SK-N-SH (cell line): Measurements from ENCODE around the gene NRIP1. TPM values are rescaled to one million over a fixed set of nuclear protein-coding genes. Genes with fewer than 3 reads are reported as not detected.

Source experiments
- CTCF ChIA-PET: fragments of 300-600, 350-600 bp; formaldehyde crosslinking; extraction: SDS; loops from one replicate; lab custom pipeline; 2021; lab: Yijun Ruan, JAX
- POLR2A ChIA-PET: fragments of 350-600 bp; sonication (Branson Sonifier 250); formaldehyde crosslinking; extraction: SDS; loops from one replicate; lab custom pipeline; 2020; ENCODE audit warnings: antibody characterized with exemption, inconsistent platforms; lab: Yijun Ruan, JAX
- DNase-seq: peaks from one replicate; pipeline ENCODE4 v3.0.0; 2012
- H2AFZ ChIP-seq: fragments of 200-600 bp; sonication (generic); 2 replicates; pipeline ENCODE4 v1.8.1; 2016; ENCODE audit warnings: antibody characterized with exemption, mild to moderate bottlenecking, low read depth
- H3F3A ChIP-seq: fragments of 200-600 bp; sonication (generic); replicated peaks from 2 replicates; pipeline ENCODE3; 2016; ENCODE audit warnings: antibody characterized with exemption, mild to moderate bottlenecking; ENCODE audit not compliant: insufficient read depth
- H3K27ac ChIP-seq, 2 experiments: fragments of 200-500 bp in 1 of 2; fragments of 200-600 bp in 1 of 2; sonication (Bioruptor generic) in 1 of 2; sonication (generic), shearing (Covaris generic) in 1 of 2; 2 replicates each; pipeline versions ENCODE4 v1.5.1 to v1.6.1; 2014 to 2016; ENCODE audit warnings: low read depth in 2 of 2, inconsistent platforms in 1 of 2, low read length in 1 of 2, mild to moderate bottlenecking in 1 of 2, mixed read lengths in 1 of 2
- H3K27me3 ChIP-seq: fragments of 200-600 bp; sonication (generic), shearing (Covaris generic); 2 replicates; pipeline ENCODE4 v1.6.1; 2016; ENCODE audit warnings: mixed run types; ENCODE audit not compliant: insufficient read depth
- H3K36me3 ChIP-seq, 2 experiments: fragments of 200-500 bp in 1 of 2; fragments of 200-600 bp in 1 of 2; sonication (Bioruptor generic) in 1 of 2; sonication (generic) in 1 of 2; replicated peaks in 1 of 2; 2 replicates each; pipeline versions ENCODE3 to v1.5.1; 2014 to 2016; ENCODE audit warnings: low read length in 1 of 2, mild to moderate bottlenecking in 1 of 2; ENCODE audit not compliant: insufficient read depth in 2 of 2, control insufficient read depth in 1 of 2
- H3K4me1 ChIP-seq, 2 experiments: fragments of 200-500 bp in 1 of 2; fragments of 200-600 bp in 1 of 2; sonication (Bioruptor generic) in 1 of 2; sonication (generic), shearing (Covaris generic) in 1 of 2; 2 replicates each; pipeline versions ENCODE4 v1.5.1 to v1.6.1; 2014 to 2016; ENCODE audit warnings: low read depth in 1 of 2, low read length in 1 of 2, mixed run types in 1 of 2; ENCODE audit not compliant: insufficient read depth in 2 of 2, control insufficient read depth in 1 of 2
- H3K4me2 ChIP-seq: fragments of 200-600 bp; sonication (generic), shearing (Covaris generic); 2 replicates; pipeline ENCODE4 v1.6.1; 2017; ENCODE audit warnings: mixed run types
- H3K4me3 ChIP-seq, 2 experiments: fragments of 200-500 bp in 1 of 2; fragments of 200-600 bp in 1 of 2; sonication (Bioruptor generic) in 1 of 2; sonication (generic), shearing (Covaris generic) in 1 of 2; 2 replicates each; pipeline versions ENCODE4 v1.5.1 to v1.8.1; 2014 to 2016; ENCODE audit warnings: low read depth in 2 of 2, inconsistent platforms in 1 of 2, low read length in 1 of 2, mild to moderate bottlenecking in 1 of 2, mixed read lengths in 1 of 2, moderate library complexity in 1 of 2
- H3K79me2 ChIP-seq: fragments of 200-600 bp; sonication (generic); 2 replicates; pipeline ENCODE4 v1.8.1; 2017; ENCODE audit warnings: mild to moderate bottlenecking; ENCODE audit not compliant: insufficient read depth
- H3K9ac ChIP-seq: fragments of 200-600 bp; sonication (generic); 2 replicates; pipeline ENCODE4 v1.6.1; 2017; ENCODE audit warnings: mixed run types
- H3K9me2 ChIP-seq: fragments of 200-600 bp; sonication (generic); 2 replicates; pipeline ENCODE4 v1.6.1; 2017; ENCODE audit warnings: mixed run types
- H3K9me3 ChIP-seq: fragments of 200-600 bp; sonication (generic); 2 replicates; pipeline ENCODE4 v1.6.1; 2017; ENCODE audit warnings: mixed run types, mild to moderate bottlenecking, moderate library complexity
- H4K20me1 ChIP-seq: fragments of 200-600 bp; sonication (generic); 2 replicates; pipeline ENCODE4 v1.6.1; 2017; ENCODE audit warnings: mild to moderate bottlenecking, mixed run types; ENCODE audit not compliant: insufficient read depth
- CHD2 ChIP-seq: fragments of 150-350 bp; IDR thresholded peaks from 2 replicates; pipeline ENCODE4 v1.6.1; 2018; ENCODE audit warnings: low read length; ENCODE audit not compliant: partially characterized antibody
- ELF1 ChIP-seq: IDR thresholded peaks from 2 replicates; pipeline ENCODE4 v1.4.0; 2012
- EZH2phosphoT487 ChIP-seq: fragments of 200-600 bp; sonication (generic); IDR thresholded peaks from 2 replicates; pipeline ENCODE4 v1.6.1; 2017; ENCODE audit warnings: low read depth, mixed run types, mild to moderate bottlenecking, antibody characterized with exemption, moderate library complexity, borderline replicate concordance
- FOSL2 ChIP-seq: IDR thresholded peaks from 2 replicates; pipeline ENCODE4 v1.4.0; 2012; ENCODE audit warnings: low read depth, mild to moderate bottlenecking, moderate library complexity, borderline replicate concordance
- IRF3 ChIP-seq: fragments of 150-350 bp; IDR thresholded peaks from 2 replicates; pipeline ENCODE4 v1.6.1; 2016; ENCODE audit warnings: mild to moderate bottlenecking, low read depth, low read length
- MEF2A ChIP-seq: IDR thresholded peaks from 2 replicates; pipeline ENCODE4 v1.4.0; 2012; ENCODE audit warnings: low read depth, borderline replicate concordance
- MXI1 ChIP-seq: IDR thresholded peaks from 2 replicates; pipeline ENCODE4 v1.6.1; 2012; ENCODE audit warnings: mild to moderate bottlenecking, low read depth, low read length, improper control_type of control experiment
- NFIC ChIP-seq: IDR thresholded peaks from 2 replicates; pipeline ENCODE4 v1.4.0; 2012; ENCODE audit warnings: borderline replicate concordance
- RAD21 ChIP-seq: IDR thresholded peaks from 2 replicates; pipeline ENCODE4 v1.6.1; 2012; ENCODE audit warnings: mild to moderate bottlenecking, low read length
- REST ChIP-seq: IDR thresholded peaks from 2 replicates; pipeline ENCODE4 v1.6.1; 2012; ENCODE audit warnings: mild to moderate bottlenecking, low read depth, low read length, moderate library complexity
- TAF1 ChIP-seq: IDR thresholded peaks from 2 replicates; pipeline ENCODE4 v1.6.1; 2012; ENCODE audit warnings: low read depth, mild to moderate bottlenecking, low read length, moderate library complexity, borderline replicate concordance
- TEAD4 ChIP-seq: IDR thresholded peaks from 2 replicates; pipeline ENCODE4 v1.4.0; 2012; ENCODE audit warnings: mild to moderate bottlenecking, borderline replicate concordance; ENCODE audit not compliant: insufficient read depth
- USF2 ChIP-seq: fragments of 150-350 bp; IDR thresholded peaks from 2 replicates; pipeline ENCODE4 v1.6.1; 2017; ENCODE audit warnings: antibody characterized with exemption, low read length, low read depth, borderline replicate concordance
- polyA plus RNA-seq, 3 experiments: library from polyadenylated mRNA; depleted of rRNA; stranded (reverse); fragments of >200 nt; gene quantifications; 2 replicates each; pipeline ENCODE4 v1.2.3, GENCODE V29; 2012
- TF ChIP-seq, protein P1 (sequence below): IDR thresholded peaks from 2 replicates; pipeline ENCODE4 v1.4.0; 2012; ENCODE audit warnings: low read depth
- TF ChIP-seq, protein P2 (sequence below): IDR thresholded peaks from 2 replicates; pipeline ENCODE4 v1.4.0; 2012; ENCODE audit warnings: low read depth, borderline replicate concordance
- TF ChIP-seq, protein P3 (sequence below): fragments of 200-600 bp; sonication (generic); IDR thresholded peaks from 2 replicates; pipeline ENCODE4 v1.6.1; 2017; ENCODE audit warnings: antibody characterized with exemption, mild to moderate bottlenecking, moderate library complexity

The NRIP1 gene
- polyA plus RNA-seq, 1 of the 3 experiments (the other 2 are of a cell fraction) = 0.02 TPM

DNA sequence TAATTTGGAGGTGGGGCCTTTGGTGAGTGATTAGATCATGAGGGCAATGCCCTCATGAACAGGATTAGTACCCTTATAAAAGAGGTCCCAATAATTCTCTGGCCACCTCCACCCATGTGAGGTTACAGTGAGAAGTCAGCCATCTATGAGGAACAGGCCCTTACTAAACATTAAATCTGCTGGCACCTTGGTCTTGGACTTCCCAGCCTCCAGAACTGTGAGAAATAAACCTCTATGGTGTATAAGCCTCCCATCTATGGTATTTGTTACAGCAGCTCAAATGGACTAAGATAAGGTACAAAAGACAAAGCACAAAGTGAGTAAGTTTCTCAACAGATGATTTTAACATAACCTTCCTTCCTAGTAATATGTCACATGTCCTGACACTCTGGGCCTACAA is 22.3 kb downstream of the NRIP1 start:
- Histone ChIP-seq H3K4me1 (no peaks in the 10 kb centered on the region), H3K4me2 (no peak overlapping the region), H3K27me3 (no peaks in the 10 kb centered on the region), H3K4me3 (no peak overlapping the region), H3K9me2 (no peaks in the 10 kb centered on the region), H3K79me2 (no peaks in the 10 kb centered on the region), H3K27ac (no peak overlapping the region), H4K20me1 (0 out of 2 replicates have a peak, but pooled peaks cover 4% of the 10 kb centered on the region), H3K9me3 (no peaks in the 10 kb centered on the region), H2AFZ (no peak overlapping the region), H3K9ac (no peak overlapping the region), H3K36me3 (no peaks in the 10 kb centered on the region), H3F3A (no peaks in the 10 kb centered on the region)
- ChIA-PET POLR2A (no interaction called here), CTCF (interaction anchor here (1.0 kb wide), 1 partner anchor 12 kb away, joined by 3 read pairs; no protein-coding TSS in a partner anchor)
- TF ChIP-seq NFIC (no peak), REST (no peak), EZH2phosphoT487 (no peak), RAD21 (no peak), TAF1 (no peak), MXI1 (no peak), FOSL2 (no peak), CHD2 (no peak), IRF3 (no peak), MEF2A (no peak), ELF1 (no peak), TEAD4 (no peak), USF2 (no peak)
- TF ChIP-seq, protein P1, sequence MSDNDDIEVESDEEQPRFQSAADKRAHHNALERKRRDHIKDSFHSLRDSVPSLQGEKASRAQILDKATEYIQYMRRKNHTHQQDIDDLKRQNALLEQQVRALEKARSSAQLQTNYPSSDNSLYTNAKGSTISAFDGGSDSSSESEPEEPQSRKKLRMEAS = no peak
- TF ChIP-seq, protein P2, sequence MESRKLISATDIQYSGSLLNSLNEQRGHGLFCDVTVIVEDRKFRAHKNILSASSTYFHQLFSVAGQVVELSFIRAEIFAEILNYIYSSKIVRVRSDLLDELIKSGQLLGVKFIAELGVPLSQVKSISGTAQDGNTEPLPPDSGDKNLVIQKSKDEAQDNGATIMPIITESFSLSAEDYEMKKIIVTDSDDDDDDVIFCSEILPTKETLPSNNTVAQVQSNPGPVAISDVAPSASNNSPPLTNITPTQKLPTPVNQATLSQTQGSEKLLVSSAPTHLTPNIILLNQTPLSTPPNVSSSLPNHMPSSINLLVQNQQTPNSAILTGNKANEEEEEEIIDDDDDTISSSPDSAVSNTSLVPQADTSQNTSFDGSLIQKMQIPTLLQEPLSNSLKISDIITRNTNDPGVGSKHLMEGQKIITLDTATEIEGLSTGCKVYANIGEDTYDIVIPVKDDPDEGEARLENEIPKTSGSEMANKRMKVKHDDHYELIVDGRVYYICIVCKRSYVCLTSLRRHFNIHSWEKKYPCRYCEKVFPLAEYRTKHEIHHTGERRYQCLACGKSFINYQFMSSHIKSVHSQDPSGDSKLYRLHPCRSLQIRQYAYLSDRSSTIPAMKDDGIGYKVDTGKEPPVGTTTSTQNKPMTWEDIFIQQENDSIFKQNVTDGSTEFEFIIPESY = no peak
- TF ChIP-seq, protein P3, sequence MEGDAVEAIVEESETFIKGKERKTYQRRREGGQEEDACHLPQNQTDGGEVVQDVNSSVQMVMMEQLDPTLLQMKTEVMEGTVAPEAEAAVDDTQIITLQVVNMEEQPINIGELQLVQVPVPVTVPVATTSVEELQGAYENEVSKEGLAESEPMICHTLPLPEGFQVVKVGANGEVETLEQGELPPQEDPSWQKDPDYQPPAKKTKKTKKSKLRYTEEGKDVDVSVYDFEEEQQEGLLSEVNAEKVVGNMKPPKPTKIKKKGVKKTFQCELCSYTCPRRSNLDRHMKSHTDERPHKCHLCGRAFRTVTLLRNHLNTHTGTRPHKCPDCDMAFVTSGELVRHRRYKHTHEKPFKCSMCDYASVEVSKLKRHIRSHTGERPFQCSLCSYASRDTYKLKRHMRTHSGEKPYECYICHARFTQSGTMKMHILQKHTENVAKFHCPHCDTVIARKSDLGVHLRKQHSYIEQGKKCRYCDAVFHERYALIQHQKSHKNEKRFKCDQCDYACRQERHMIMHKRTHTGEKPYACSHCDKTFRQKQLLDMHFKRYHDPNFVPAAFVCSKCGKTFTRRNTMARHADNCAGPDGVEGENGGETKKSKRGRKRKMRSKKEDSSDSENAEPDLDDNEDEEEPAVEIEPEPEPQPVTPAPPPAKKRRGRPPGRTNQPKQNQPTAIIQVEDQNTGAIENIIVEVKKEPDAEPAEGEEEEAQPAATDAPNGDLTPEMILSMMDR = no peak
- no peak for DNase-seq
